Adipose tissue (tissue), 3 donors: ENCODE measurements around the gene SERPINI1. TPM values are rescaled to one million over a fixed set of nuclear protein-coding genes. Genes with fewer than 3 reads are reported as not detected.

Experiments
- H3K27ac ChIP-seq: one replicate; pipeline ENCODE4 v1.5.1; 2013; ENCODE audit warnings: low read depth, low read length
- WGBS, 3 donors: extraction: QIAGEN DNeasy Blood & Tissue Kit; methylation state at CpG; one replicate each; pipeline ENCODE4 v1.1.7; 2013; 5-methylcytosine and 5-hydroxymethylcytosine counted together
- polyA plus RNA-seq, 3 donors: library from polyadenylated mRNA; stranded (reverse); fragments of 200-250 nt; gene quantifications; one replicate each; pipeline ENCODE4 v1.2.3, GENCODE V29; 2013
- donor health status: healthy with polysubstance abuse.
- donor health status: Bipolar disorder and iron deficiency.
- donor health status: healthy.

SERPINI1 gene
- polyA plus RNA-seq, 3 donors, result 15.0 to 36.7 (median 15.0) TPM

GRCh38 chr3:167732313-167733065 lies 3.0 kb upstream of the SERPINI1 start:
- WGBS, 3 donors, result 52 to 75% (median 61%) methylated on average over 7 of the region's 7 CpGs
- no peak overlapping the region for H3K27ac ChIP-seq

- H3K27ac ChIP-seq, result peak overlapping the region; percentile 63
- 1% methylated on average over 12 of the region's 12 CpGs for WGBS, 3 donors
Observed at GRCh38 chr3:167733961-167734497, 1.5 kb upstream of the SERPINI1 start.

GRCh38 chr3:167734498-167735232 lies 856 bp upstream of the SERPINI1 start, which contains the start of gene PDCD10:
Gene PDCD10, minus strand, starts transcription at chr3:167734892. Its CDS starts 14,735 bp downstream, at chr3:167720157.
- peak within 1 kb of the TSS; percentile 63 for H3K27ac ChIP-seq
- WGBS, 3 donors, result 0 to 1% (median 0%) methylated on average over 48 to 49 of the region's 49 CpGs

GRCh38 chr3:167736264-167736787 lies 805 bp downstream of the SERPINI1 start:
- WGBS, 3 donors, result 15 to 29% (median 20%) methylated on average over 7 of the region's 7 CpGs
- H3K27ac ChIP-seq, result no peak overlapping the region

- H3K27ac ChIP-seq, result no peak overlapping the region
- WGBS, 3 donors, result 48 to 87% (median 84%) methylated on average over 2 of the region's 2 CpGs
Observed at GRCh38 chr3:167736997-167737396, 1.5 kb downstream of the SERPINI1 start.

- no peak overlapping the region for H3K27ac ChIP-seq
- 65 to 85% (median 77%) methylated on average over 2 of the region's 2 CpGs for WGBS, 3 donors
Observed at GRCh38 chr3:167738037-167738436, 2.5 kb downstream of the SERPINI1 start.

- H3K27ac ChIP-seq, result no peak overlapping the region
- 67 to 96% (median 95%) methylated on average over 4 of the region's 4 CpGs for WGBS, 3 donors
Observed at GRCh38 chr3:167739190-167739810, 3.8 kb downstream of the SERPINI1 start.

GRCh38 chr3:167740961-167741587 lies 5.6 kb downstream of the SERPINI1 start:
- no peak overlapping the region for H3K27ac ChIP-seq
- 49 to 62% (median 60%) methylated on average over 2 of the region's 2 CpGs for WGBS, 3 donors

- WGBS, 3 donors, result 55 to 76% (median 71%) methylated on average over 2 of the region's 2 CpGs
Observed at GRCh38 chr3:167742338-167742737, 6.8 kb downstream of the SERPINI1 start.

GRCh38 chr3:167743799-167744198 lies 8.3 kb downstream of the SERPINI1 start:
- WGBS, 3 donors, result 88 to 95% (median 89%) methylated on average over 2 of the region's 2 CpGs
- H3K27ac ChIP-seq, result no peak overlapping the region

More at GRCh38 chr3:167742338-167742737, 6.8 kb downstream of the SERPINI1 start:
- H3K27ac ChIP-seq, result no peak overlapping the region

- no peak overlapping the region for H3K27ac ChIP-seq
Observed at GRCh38 chr3:167749209-167749608, 13.7 kb downstream of the SERPINI1 start.

GRCh38 chr3:167749728-167750127 lies 14.2 kb downstream of the SERPINI1 start:
- H3K27ac ChIP-seq, result no peak overlapping the region
- 93 to 96% (median 95%) methylated on average over 2 of the region's 2 CpGs for WGBS, 3 donors

GRCh38 chr3:167750272-167750971 lies 14.9 kb downstream of the SERPINI1 start:
- no peak overlapping the region for H3K27ac ChIP-seq
- WGBS, 3 donors, result 38 to 69% (median 49%) methylated on average over 3 of the region's 3 CpGs

GRCh38 chr3:167754049-167754448 lies 18.5 kb downstream of the SERPINI1 start:
- H3K27ac ChIP-seq, result no peak overlapping the region

GRCh38 chr3:167761302-167761701 lies 25.8 kb downstream of the SERPINI1 start:
- H3K27ac ChIP-seq, result no peak overlapping the region
- 73 to 92% (median 83%) methylated on average over 1 of the region's 1 CpG for WGBS, 3 donors

GRCh38 chr3:167762296-167762695 lies 26.8 kb downstream of the SERPINI1 start:
- WGBS, 3 donors, result 51 to 58% (median 57%) methylated on average over 2 of the region's 2 CpGs
- H3K27ac ChIP-seq, result no peak overlapping the region

GRCh38 chr3:167772992-167773391 lies 37.5 kb downstream of the SERPINI1 start:
- no peak overlapping the region for H3K27ac ChIP-seq
- 16 to 64% (median 22%) methylated on average over 3 of the region's 3 CpGs for WGBS, 3 donors

- 68 to 82% (median 70%) methylated on average over 1 of the region's 1 CpG for WGBS, 3 donors
Observed at GRCh38 chr3:167773584-167773983, 38.1 kb downstream of the SERPINI1 start.

More at GRCh38 chr3:167773584-167773983, 38.1 kb downstream of the SERPINI1 start:
- no peak overlapping the region for H3K27ac ChIP-seq
